MCF 10A (cell line): Measurements from ENCODE around the gene ZNF492. TPM values are rescaled to one million over a fixed set of nuclear protein-coding genes. Genes with fewer than 3 reads are reported as not detected.
"Not testable (repeated sequence)": the region's sequence is repeated elsewhere in the genome, so short reads cannot be mapped to it uniquely, and the experiment has no call there.

ENCODE experiments used
- BruUV-seq: library from RNA; stranded (reverse); fragments of 400-500 nt; replicated peaks from 2 replicates; lab custom pipeline; 2021; lab: Mats Ljungman, UMichigan
- CTCF ChIA-PET: fragments of 300-600 bp; sonication (Branson Sonifier 250); formaldehyde crosslinking; extraction: SDS; loops from one replicate; lab custom pipeline; 2021; ENCODE audit warnings: antibody characterized with exemption, inconsistent platforms; lab: Yijun Ruan, JAX
- POLR2A ChIA-PET: fragments of 300-600, 350-650 bp; sonication (Branson Sonifier 250); formaldehyde crosslinking; extraction: SDS; loops from one replicate; lab custom pipeline; 2020; ENCODE audit warnings: antibody characterized with exemption, inconsistent platforms; lab: Yijun Ruan, JAX
- DNase-seq: peaks from one replicate; pipeline ENCODE4 v3.0.0-alpha.2; 2018; ENCODE audit not compliant: unreplicated experiment
- H3K27ac Mint-ChIP-seq: one replicate; pipeline ENCODE4 v1.8.0; 2022; ENCODE audit warnings: mild to moderate bottlenecking, low read depth, mixed read lengths; ENCODE audit not compliant: unreplicated experiment
- H3K27me3 Mint-ChIP-seq: one replicate; pipeline ENCODE4 v1.8.0; 2022; ENCODE audit warnings: mixed read lengths; ENCODE audit not compliant: insufficient read depth, unreplicated experiment
- H3K36me3 Mint-ChIP-seq: one replicate; pipeline ENCODE4 v1.8.0; 2022; ENCODE audit warnings: mild to moderate bottlenecking, moderate library complexity, mixed read lengths; ENCODE audit not compliant: insufficient read depth, unreplicated experiment
- H3K4me1 Mint-ChIP-seq: one replicate; pipeline ENCODE4 v1.8.0; 2022; ENCODE audit warnings: mixed read lengths; ENCODE audit not compliant: insufficient read depth, unreplicated experiment
- H3K4me3 Mint-ChIP-seq: one replicate; pipeline ENCODE4 v1.8.0; 2022; ENCODE audit warnings: mild to moderate bottlenecking, moderate library complexity, mixed read lengths; ENCODE audit not compliant: unreplicated experiment
- H3K9me3 Mint-ChIP-seq: one replicate; pipeline ENCODE4 v1.8.0; 2022; ENCODE audit warnings: mixed read lengths; ENCODE audit not compliant: unreplicated experiment
- CTCF ChIP-seq: fragments of 200-600 bp; IDR thresholded peaks from one replicate; pipeline ENCODE4 v1.8.0; 2022; ENCODE audit warnings: antibody characterized with exemption, mild to moderate bottlenecking; ENCODE audit not compliant: unreplicated experiment
- intact Hi-C: fragments of 100-400 bp; cut with micrococcal nuclease; formaldehyde crosslinking; loops from 2 replicates; pipeline ENCODE4 v1.14.1; 2022
- total RNA-seq: library from RNA; stranded (reverse); gene quantifications from 2 replicates; pipeline ENCODE4 v1.2.3, GENCODE V29; 2022

The ZNF492 gene
- total RNA-seq, 1 experiment from 2014 or later, result not detected

GRCh38 chr19:22627526-22627925, 6.6 kb upstream of the ZNF492 start:
- intact Hi-C loops, result no loop called here
- ChIA-PET POLR2A (no interaction called here), CTCF (no interaction called here)
- H3K9me3 Mint-ChIP-seq, result peaks cover 7% of the 10 kb centered on the region
- H3K36me3 Mint-ChIP-seq, result no peaks in the 10 kb centered on the region
- BruUV-seq, result no TSS peak
- H3K27ac Mint-ChIP-seq, result no peak overlapping the region
- DNase-seq, result no peak
- TF ChIP-seq CTCF, result no peak
- no peaks in the 10 kb centered on the region for H3K4me1 Mint-ChIP-seq
- H3K27me3 Mint-ChIP-seq, result no peaks in the 10 kb centered on the region
- H3K4me3 Mint-ChIP-seq, result no peak overlapping the region

- BruUV-seq, result no TSS peak
- no peak for TF ChIP-seq CTCF
- CTCF ChIA-PET, result interaction anchor here (0.7 kb wide), 1 partner anchor 29 kb away, joined by 3 read pairs; no protein-coding TSS in a partner anchor
- no peaks in the 10 kb centered on the region for H3K36me3 Mint-ChIP-seq
- intact Hi-C loops, result no loop called here
- DNase-seq, result no peak
- peaks cover 7% of the 10 kb centered on the region for H3K9me3 Mint-ChIP-seq
- no peaks in the 10 kb centered on the region for H3K4me1 Mint-ChIP-seq
- no peak overlapping the region for H3K27ac Mint-ChIP-seq
- POLR2A ChIA-PET, result no interaction called here
- no peak overlapping the region for H3K4me3 Mint-ChIP-seq
- H3K27me3 Mint-ChIP-seq, result no peaks in the 10 kb centered on the region
Measured at GRCh38 chr19:22628401-22628800, 5.7 kb upstream of the ZNF492 start.

DNA sequence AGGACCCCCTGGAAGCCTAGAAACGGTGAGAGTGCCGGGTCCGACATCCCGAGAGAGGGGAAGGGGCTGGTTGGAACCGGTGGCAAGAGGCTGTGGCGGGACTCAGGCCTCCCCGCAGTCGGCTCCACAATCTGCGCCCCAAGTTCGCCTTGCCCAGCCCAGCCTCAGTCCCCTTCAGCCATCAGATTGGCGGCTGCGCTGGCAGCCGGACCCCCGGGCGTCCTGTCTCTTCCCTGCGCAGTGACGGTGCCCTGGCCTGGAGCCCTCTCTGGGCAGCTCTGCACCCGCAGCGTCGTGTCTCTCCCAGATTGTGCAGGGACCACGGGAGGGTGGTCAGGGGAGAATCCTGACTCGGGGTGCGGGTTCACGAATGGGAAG, 315 bp downstream of the ZNF492 start:
- intact Hi-C loops, result no loop called here
- no peak overlapping the region for H3K4me3 Mint-ChIP-seq
- no peaks in the 10 kb centered on the region for H3K27me3 Mint-ChIP-seq
- ChIA-PET POLR2A (no interaction called here), CTCF (interaction anchor here (0.6 kb wide), 1 partner anchor 439 kb away, joined by 3 read pairs; no protein-coding TSS in a partner anchor)
- H3K9me3 Mint-ChIP-seq, result no peaks in the 10 kb centered on the region
- no peaks in the 10 kb centered on the region for H3K4me1 Mint-ChIP-seq
- H3K36me3 Mint-ChIP-seq, result no peaks in the 10 kb centered on the region
- DNase-seq, result no peak
- no peak overlapping the region for H3K27ac Mint-ChIP-seq
- no peak for TF ChIP-seq CTCF
- BruUV-seq, result no TSS peak

DNA sequence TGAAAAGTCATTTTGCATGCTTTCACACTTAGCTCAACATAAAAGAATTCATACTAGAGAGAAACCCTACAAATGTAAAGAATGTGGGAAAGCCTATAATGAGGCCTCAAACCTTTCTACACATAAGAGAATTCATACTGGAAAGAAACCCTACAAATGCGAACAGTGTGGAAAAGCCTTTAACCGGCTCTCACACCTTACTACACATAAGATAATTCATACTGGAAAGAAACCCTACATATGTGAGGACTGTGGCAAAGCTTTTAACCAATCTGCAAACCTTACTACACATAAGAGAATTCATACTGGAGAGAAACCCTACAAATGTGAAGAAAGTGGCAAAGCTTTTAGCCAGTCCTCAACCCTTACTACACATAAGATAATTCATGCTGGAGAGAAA, 51.4 kb downstream of the ZNF492 start:
- H3K27me3 Mint-ChIP-seq, H3K4me3 Mint-ChIP-seq, H3K36me3 Mint-ChIP-seq, H3K27ac Mint-ChIP-seq, CTCF ChIA-PET, DNase-seq, BruUV-seq, intact Hi-C loops, POLR2A ChIA-PET, H3K9me3 Mint-ChIP-seq, H3K4me1 Mint-ChIP-seq: not testable (repeated sequence)

- H3K4me1 Mint-ChIP-seq, POLR2A ChIA-PET, H3K27ac Mint-ChIP-seq, H3K36me3 Mint-ChIP-seq, BruUV-seq, DNase-seq, H3K27me3 Mint-ChIP-seq, intact Hi-C loops, H3K4me3 Mint-ChIP-seq: not testable (repeated sequence)
- CTCF ChIA-PET, result interaction anchor here (0.7 kb wide), 1 partner anchor 34 kb away, joined by 3 read pairs; no protein-coding TSS in a partner anchor
- H3K9me3 Mint-ChIP-seq, result peaks cover 21% of the 10 kb centered on the region
Measured at GRCh38 chr19:22702661-22703060, 68.5 kb downstream of the ZNF492 start.

DNA sequence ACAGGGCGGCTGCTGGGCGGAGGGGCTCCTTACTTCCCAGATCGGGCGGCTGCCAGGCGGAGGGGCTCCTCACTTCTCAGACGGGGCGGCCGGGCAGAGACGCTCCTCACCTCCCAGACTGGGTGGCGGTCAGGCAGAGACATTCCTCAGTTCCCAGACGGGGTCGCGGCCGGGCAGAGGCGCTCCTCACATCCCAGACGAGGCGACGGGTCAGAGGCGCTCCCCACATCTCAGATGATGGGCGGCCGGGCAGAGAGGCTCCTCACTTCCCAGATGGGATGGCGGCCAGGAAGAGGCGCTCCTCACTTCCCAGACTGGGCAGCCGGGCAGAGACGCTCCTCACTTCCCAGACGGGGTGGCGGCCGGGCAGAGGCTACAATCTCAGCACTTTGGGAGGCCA, 69.0 kb downstream of the ZNF492 start:
- H3K9me3 Mint-ChIP-seq, result peaks cover 18% of the 10 kb centered on the region
- H3K4me3 Mint-ChIP-seq, H3K27ac Mint-ChIP-seq, BruUV-seq, POLR2A ChIA-PET, CTCF ChIA-PET, H3K27me3 Mint-ChIP-seq, intact Hi-C loops, DNase-seq, H3K36me3 Mint-ChIP-seq, H3K4me1 Mint-ChIP-seq: not testable (repeated sequence)
